HCT116 (cell line): Measurements from ENCODE around the gene MAST4. TPM values are rescaled to one million over a fixed set of nuclear protein-coding genes. Genes with fewer than 3 reads are reported as not detected.

Experiments used
- ATAC-seq: fragments of 200-7000 bp; cut with Tn5 transposase; 2 replicates; pipeline ENCODE4 v1.9.1; 2020; ENCODE audit warnings: mild to moderate bottlenecking, moderate library complexity
- BruUV-seq: library from RNA; stranded (reverse); fragments of 400-500 nt; replicated peaks from 2 replicates; lab custom pipeline; 2021; lab: Mats Ljungman, UMichigan
- CTCF ChIA-PET: fragments of 300-600 bp; sonication (Branson Sonifier 250); formaldehyde crosslinking; loops from one replicate; lab custom pipeline; 2021; ENCODE audit warnings: antibody characterized with exemption; lab: Charles Lee
- POLR2A ChIA-PET: fragments of 300-600, 350-600 bp; sonication (Branson Sonifier 250); formaldehyde crosslinking; loops from one replicate; lab custom pipeline; 2021; ENCODE audit warnings: antibody characterized with exemption; lab: Charles Lee
- RAD21 ChIA-PET, 2 experiments: fragments of 300-600 bp; sonication (Branson Sonifier 250); formaldehyde crosslinking; loops; one replicate each; lab custom pipeline; 2023; ENCODE audit warnings: low total read pairs in 2 of 2; ENCODE audit not compliant: uncharacterized antibody in 2 of 2, unreplicated experiment in 2 of 2, low non-redundant PET in 1 of 2; lab: Charles Lee
- DNase-seq: peaks from one replicate; pipeline ENCODE4 v3.0.0-alpha.2; 2010; ENCODE audit warnings: low read depth, low spot score
- H2AFZ ChIP-seq: fragments of 200-600 bp; shearing (Covaris generic), sonication (generic); 2 replicates; pipeline ENCODE4 v1.6.1; 2017; ENCODE audit warnings: low read depth, mixed run types, mixed read lengths, antibody characterized with exemption, low read length; ENCODE audit not compliant: poor library complexity, severe bottlenecking
- H3K27ac ChIP-seq: 2 replicates; pipeline ENCODE4 v1.5.1; 2012; ENCODE audit warnings: low read depth, low read length
- H3K27me3 ChIP-seq: fragments of 200-600 bp; sonication (generic); 2 replicates; pipeline ENCODE4 v1.6.1; 2016; ENCODE audit warnings: mixed run types, low read length, mixed read lengths; ENCODE audit not compliant: insufficient read depth
- H3K36me3 ChIP-seq, 2 experiments: fragments of 200-500 bp in 1 of 2; fragments of 200-600 bp in 1 of 2; sonication (Bioruptor generic) in 1 of 2; sonication (generic) in 1 of 2; 2 replicates each; pipeline versions ENCODE4 v1.5.1 to v1.6.1; 2014 to 2016; ENCODE audit warnings: low read length in 2 of 2, inconsistent platforms in 1 of 2, mixed read lengths in 1 of 2, mixed run types in 1 of 2; ENCODE audit not compliant: insufficient read depth in 2 of 2, control insufficient read depth in 1 of 2
- H3K4me1 ChIP-seq, 2 experiments: fragments of 200-600 bp in 1 of 2; sonication (generic) in 1 of 2; 2 replicates each; pipeline versions ENCODE4 v1.5.1 to v1.6.1; 2012 to 2017; ENCODE audit warnings: low read length in 2 of 2, inconsistent platforms in 1 of 2, mild to moderate bottlenecking in 1 of 2, mixed read lengths in 1 of 2, mixed run types in 1 of 2, moderate library complexity in 1 of 2; ENCODE audit not compliant: insufficient read depth in 2 of 2, control insufficient read depth in 1 of 2
- H3K4me2 ChIP-seq: fragments of 200-600 bp; sonication (generic); 2 replicates; pipeline ENCODE4 v1.6.1; 2017; ENCODE audit warnings: mixed run types, low read length, mixed read lengths
- H3K4me3 ChIP-seq, 2 experiments: fragments of 200-600 bp in 1 of 2; sonication (generic) in 1 of 2; replicated peaks in 1 of 2; 2 replicates each; pipeline ENCODE4 v1.5.1; 2011 to 2016; ENCODE audit warnings: low read length in 2 of 2, control low read depth in 1 of 2, low read depth in 1 of 2, mild to moderate bottlenecking in 1 of 2, mixed read lengths in 1 of 2, mixed run types in 1 of 2
- H3K79me2 ChIP-seq: fragments of 200-600 bp; sonication (generic); 2 replicates; pipeline ENCODE4 v1.6.1; 2017; ENCODE audit warnings: mild to moderate bottlenecking, mixed run types, low read length, moderate library complexity, mixed read lengths; ENCODE audit not compliant: insufficient read depth
- H3K9ac ChIP-seq: fragments of 200-600 bp; sonication (generic); 2 replicates; pipeline ENCODE4 v1.6.1; 2016; ENCODE audit warnings: low read length, mixed read lengths
- H3K9me2 ChIP-seq: fragments of 200-600 bp; sonication (generic), shearing (Covaris generic); 2 replicates; pipeline ENCODE4 v1.6.1; 2017; ENCODE audit warnings: mixed run types, mild to moderate bottlenecking, moderate library complexity; ENCODE audit not compliant: insufficient read depth
- H3K9me3 ChIP-seq, 2 experiments: fragments of 200-500 bp in 1 of 2; fragments of 200-600 bp in 1 of 2; sonication (Bioruptor generic) in 1 of 2; sonication (generic) in 1 of 2; 2 replicates each; pipeline ENCODE4 v1.6.1; 2014 to 2017; ENCODE audit warnings: low read length in 2 of 2, mixed read lengths in 2 of 2, inconsistent platforms in 1 of 2, low read depth in 1 of 2, mild to moderate bottlenecking in 1 of 2, mixed run types in 1 of 2, moderate library complexity in 1 of 2; ENCODE audit not compliant: control insufficient read depth in 1 of 2, insufficient read depth in 1 of 2
- H4K20me1 ChIP-seq: fragments of 200-600 bp; sonication (generic), shearing (Covaris generic); 2 replicates; pipeline ENCODE4 v1.6.1; 2017; ENCODE audit warnings: mixed run types, mild to moderate bottlenecking, moderate library complexity; ENCODE audit not compliant: insufficient read depth
- ATF3 ChIP-seq: IDR thresholded peaks from 2 replicates; pipeline ENCODE4 v1.6.1; 2012
- CEBPB ChIP-seq: IDR thresholded peaks from 2 replicates; pipeline ENCODE4 v1.6.1; 2012; ENCODE audit warnings: low read depth
- CTCF ChIP-seq, 3 experiments: fragments of 200-600 bp in 1 of 3; sonication (generic) in 1 of 3; IDR thresholded peaks in 2 of 3; conservative IDR thresholded peaks in 1 of 3; 2 replicates each; pipeline ENCODE4 v1.5.1; 2012 to 2017; ENCODE audit warnings: low read depth in 2 of 3, low read length in 2 of 3, antibody characterized with exemption in 1 of 3, borderline replicate concordance in 1 of 3, control low read depth in 1 of 3, mild to moderate bottlenecking in 1 of 3, mixed read lengths in 1 of 3, mixed run types in 1 of 3, moderate library complexity in 1 of 3; ENCODE audit not compliant: insufficient read depth in 1 of 3
- ELF1 ChIP-seq: IDR thresholded peaks from 2 replicates; pipeline ENCODE4 v1.6.1; 2012; ENCODE audit warnings: low read depth, borderline replicate concordance
- EZH2 ChIP-seq: fragments of 200-600 bp; sonication (generic); IDR thresholded peaks from 2 replicates; pipeline ENCODE4 v1.6.1; 2017; ENCODE audit warnings: antibody characterized with exemption, mixed run types
- EZH2phosphoT487 ChIP-seq: fragments of 200-600 bp; IDR thresholded peaks from 2 replicates; pipeline ENCODE4 v1.6.1; 2018; ENCODE audit warnings: antibody characterized with exemption, borderline replicate concordance
- FOSL1 ChIP-seq: IDR thresholded peaks from 2 replicates; pipeline ENCODE4 v1.6.1; 2012; ENCODE audit warnings: low read depth
- JUND ChIP-seq: IDR thresholded peaks from 2 replicates; pipeline ENCODE4 v1.6.1; 2012
- POLR2A ChIP-seq: IDR thresholded peaks from 2 replicates; pipeline ENCODE4 v1.7.0; 2011; ENCODE audit warnings: borderline replicate concordance; ENCODE audit not compliant: insufficient read depth, insufficient read length; ENCODE audit errors: extremely low read depth
- POLR2AphosphoS5 ChIP-seq: IDR thresholded peaks from 2 replicates; pipeline ENCODE4 v1.6.1; 2011; ENCODE audit warnings: mild to moderate bottlenecking, low read depth, low read length, moderate library complexity
- RAD21 ChIP-seq: IDR thresholded peaks from 2 replicates; pipeline ENCODE4 v1.6.1; 2012; ENCODE audit warnings: low read depth, mild to moderate bottlenecking
- SP1 ChIP-seq: IDR thresholded peaks from 2 replicates; pipeline ENCODE4 v1.6.1; 2012; ENCODE audit warnings: low read depth
- SRF ChIP-seq: IDR thresholded peaks from 2 replicates; pipeline ENCODE4 v1.6.1; 2012; ENCODE audit warnings: low read depth
- TCF7L2 ChIP-seq: IDR thresholded peaks from 2 replicates; pipeline ENCODE4 v1.7.0; 2011; ENCODE audit warnings: borderline replicate concordance, inconsistent platforms; ENCODE audit not compliant: insufficient read depth, insufficient read length; ENCODE audit errors: extremely low read depth
- YY1 ChIP-seq: IDR thresholded peaks from 2 replicates; pipeline ENCODE4 v1.6.1; 2011; ENCODE audit warnings: low read length, low read depth, moderate library complexity, mild to moderate bottlenecking; ENCODE audit not compliant: insufficient replicate concordance; ENCODE audit errors: extremely low read depth
- ZBTB33 ChIP-seq: IDR thresholded peaks from 2 replicates; pipeline ENCODE4 v1.6.1; 2011; ENCODE audit warnings: mild to moderate bottlenecking, low read length, moderate library complexity; ENCODE audit not compliant: insufficient replicate concordance; ENCODE audit errors: extremely low read depth
- ZFX ChIP-seq: fragments of 450-650 bp; IDR thresholded peaks from 2 replicates; pipeline ENCODE4 v1.6.1; 2017
- ZNF274 ChIP-seq: fragments of 200-500 bp; sonication (Bioruptor generic); IDR thresholded peaks from 2 replicates; pipeline ENCODE4 v1.6.1; 2014; ENCODE audit warnings: mild to moderate bottlenecking, low read depth, low read length, inconsistent platforms
- intact Hi-C: fragments of 100-400 bp; cut with micrococcal nuclease; formaldehyde crosslinking; loops from 2 replicates; pipeline ENCODE4 v1.10.0; 2022
- total RNA-seq: library from RNA; stranded (reverse); gene quantifications from one replicate; pipeline ENCODE4 v1.2.1, GENCODE V29; 2021; ENCODE audit not compliant: unreplicated experiment

MAST4 gene
- total RNA-seq, 1 experiment from 2014 or later, result 1.1 TPM

GRCh38 chr5:67026278-67026677 lies 430.1 kb downstream of the MAST4 start:
- Histone ChIP-seq H3K27me3 (peaks cover 11% of the 10 kb centered on the region; the same call in 1 of the 2 replicates), H3K4me1 (no peaks in the 10 kb centered on the region), H3K9me3 (no peaks in the 10 kb centered on the region), H3K4me3 (no peak overlapping the region), H3K79me2 (no peaks in the 10 kb centered on the region), H4K20me1 (no peaks in the 10 kb centered on the region), H2AFZ (no peak overlapping the region), H3K9ac (no peak overlapping the region), H3K9me2 (no peaks in the 10 kb centered on the region), H3K4me2 (no peak overlapping the region), H3K36me3 (no peaks in the 10 kb centered on the region), H3K27ac (no peak overlapping the region)
- CTCF ChIA-PET, result no interaction called here
- DNase-seq (no peak), ATAC-seq (no peak)
- TF ChIP-seq ELF1 (no peak), TCF7L2 (no peak), CEBPB (no peak), CTCF (IDR thresholded peaks at IDR 0.05 in 2 of 3, conservative IDR thresholded peaks at IDR 0.05 in 1 of 3; ENCODE audit: borderline replicate concordance in 1 of 3, insufficient read depth in 1 of 3, low read depth in 2 of 3, low read length in 2 of 3) (no peak), EZH2 (no peak), EZH2phosphoT487 (no peak), ZBTB33 (no peak), FOSL1 (no peak), ZNF274 (no peak), SP1 (no peak), RAD21 (no peak), JUND (no peak), SRF (no peak), POLR2A (no peak), ZFX (no peak), ATF3 (no peak), YY1 (no peak), POLR2AphosphoS5 (no peak)
- BruUV-seq, result no TSS peak
- intact Hi-C loops, result no loop called here
- RAD21 ChIA-PET, result no interaction called here
- POLR2A ChIA-PET, result no interaction called here
